ENCODE measurements around the gene ZNF385D.
A peak's percentile ranks its signal among the peaks of the same experiment; 100 is the strongest.

Gene ZNF385D

GRCh38 chr3:21665444-21666100 lies 85.4 kb downstream of the ZNF385D start:
- H3K27ac ChIP-seq = no peak overlapping the region
- peak overlapping the region; percentile 3 for H3K4me3 ChIP-seq
- DNase-seq (ENCODE audit: low spot score) = no peak
- TF ChIP-seq CTCF (IDR thresholded peaks at IDR 0.05) = no peak

- DNase-seq (ENCODE audit: low spot score) = no peak
- Histone ChIP-seq H3K4me3 (peak overlapping the region; percentile 3), H3K27ac (no peak overlapping the region)
- TF ChIP-seq CTCF (IDR thresholded peaks at IDR 0.05) = no peak
These were observed 86.0 kb downstream of the ZNF385D start for GRCh38 chr3:21664996-21665395.

GRCh38 chr3:21662403-21662802 lies 88.6 kb downstream of the ZNF385D start:
- Histone ChIP-seq H3K4me3 (no peak overlapping the region), H3K27ac (no peak overlapping the region)
- no peak for DNase-seq (ENCODE audit: low spot score)
- no peak for TF ChIP-seq CTCF (IDR thresholded peaks at IDR 0.05)

- H3K27ac ChIP-seq = no peak overlapping the region
- no peak for TF ChIP-seq CTCF (IDR thresholded peaks at IDR 0.05)
- no peak for DNase-seq (ENCODE audit: low spot score)
- no peak overlapping the region for H3K4me3 ChIP-seq
These were observed 96.3 kb downstream of the ZNF385D start for GRCh38 chr3:21654662-21655061.

- no peak for DNase-seq (ENCODE audit: low spot score)
- TF ChIP-seq CTCF (IDR thresholded peaks at IDR 0.05) = no peak
- no peak overlapping the region for H3K27ac ChIP-seq
- H3K4me3 ChIP-seq = no peak overlapping the region
These were observed 96.8 kb downstream of the ZNF385D start for GRCh38 chr3:21654241-21654640.

- TF ChIP-seq CTCF (IDR thresholded peaks at IDR 0.05) = no peak
- Histone ChIP-seq H3K27ac (no peak overlapping the region), H3K4me3 (no peak overlapping the region)
- DNase-seq (ENCODE audit: low spot score) = no peak
These were observed 101.5 kb downstream of the ZNF385D start for GRCh38 chr3:21649519-21649918.

GRCh38 chr3:21647961-21648360 lies 103.0 kb downstream of the ZNF385D start:
- DNase-seq (ENCODE audit: low spot score) = no peak
- no peak overlapping the region for H3K27ac ChIP-seq
- H3K4me3 ChIP-seq = no peak overlapping the region
- no peak for TF ChIP-seq CTCF (IDR thresholded peaks at IDR 0.05)
